GM12878 (cell line): ENCODE results near the gene PPIF. TPM values are rescaled to one million over a fixed set of nuclear protein-coding genes. Genes with fewer than 3 reads are reported as not detected.

Source experiments
- ATAC-seq: fragments of 200-7000 bp; cut with Tn5 transposase; 3 replicates; pipeline ENCODE4 v1.9.1; 2020; ENCODE audit warnings: mild to moderate bottlenecking, moderate library complexity
- BruUV-seq: library from RNA; stranded (reverse); fragments of 400-500 nt; replicated peaks from 2 replicates; lab custom pipeline; 2021; lab: Mats Ljungman, UMichigan
- CTCF ChIA-PET: fragments of 300-600 bp; sonication (Branson Sonifier 250); formaldehyde crosslinking; extraction: SDS; loops from one replicate; lab custom pipeline; 2021; ENCODE audit warnings: inconsistent platforms; lab: Yijun Ruan, JAX
- POLR2A ChIA-PET: fragments of 350-600 bp; formaldehyde crosslinking; extraction: SDS; loops from one replicate; lab custom pipeline; 2021; ENCODE audit warnings: inconsistent platforms; lab: Charles Lee
- RAD21 ChIA-PET: fragments of 300-600 bp; sonication (Branson Sonifier 250); formaldehyde crosslinking; loops from one replicate; lab custom pipeline; 2023; ENCODE audit warnings: antibody characterized with exemption; ENCODE audit not compliant: unreplicated experiment; lab: Charles Lee
- SMC1A ChIA-PET: fragments of 300-600 bp; sonication (Branson Sonifier 250); formaldehyde crosslinking; loops from one replicate; lab custom pipeline; 2023; ENCODE audit not compliant: unreplicated experiment, uncharacterized antibody; lab: Charles Lee
- DNase-seq: peaks from one replicate; pipeline ENCODE4 v3.0.0-alpha.2; 2011; ENCODE audit warnings: low read depth, low spot score
- FAIRE-seq: peaks from 3 replicates; lab custom pipeline; 2011; peaks lifted over from hg19 to GRCh38; lab: Jason Lieb, UNC
- H2AFZ ChIP-seq: 2 replicates; pipeline ENCODE4 v1.6.0; 2011; ENCODE audit warnings: low read depth, low read length, control low read depth; ENCODE audit not compliant: control insufficient read depth
- H3K27ac ChIP-seq: 2 replicates; pipeline ENCODE4 v1.5.1; 2011; ENCODE audit warnings: control low read depth; ENCODE audit not compliant: control insufficient read depth, insufficient read depth
- H3K27me3 ChIP-seq, 2 experiments: replicated peaks in 1 of 2; 2 replicates each; pipeline versions ENCODE4 v1.6.0 to v1.6.1; 2011; ENCODE audit warnings: low read length in 1 of 2; ENCODE audit not compliant: control insufficient read depth in 2 of 2, insufficient read depth in 2 of 2
- H3K36me3 ChIP-seq, 2 experiments: 2 replicates each; pipeline ENCODE4 v1.5.1; 2011; ENCODE audit warnings: low read length in 1 of 2; ENCODE audit not compliant: control insufficient read depth in 2 of 2, insufficient read depth in 2 of 2
- H3K4me1 ChIP-seq: 2 replicates; pipeline ENCODE4 v1.6.1; 2011; ENCODE audit warnings: mild to moderate bottlenecking, low read length, moderate library complexity, mixed read lengths; ENCODE audit not compliant: control insufficient read depth, insufficient read depth
- H3K4me2 ChIP-seq: 2 replicates; pipeline ENCODE4 v1.6.0; 2011; ENCODE audit warnings: control low read depth; ENCODE audit not compliant: control insufficient read depth, insufficient read depth
- H3K4me3 ChIP-seq: fragments of 200-600 bp; sonication (generic); 2 replicates; pipeline ENCODE4 v1.5.1; 2016
- H3K79me2 ChIP-seq: 2 replicates; pipeline ENCODE4 v1.6.0; 2011; ENCODE audit warnings: low read length; ENCODE audit not compliant: control insufficient read depth, insufficient read depth
- H3K9ac ChIP-seq: 2 replicates; pipeline ENCODE4 v1.8.0; 2011; ENCODE audit warnings: low read length, control low read depth, mixed read lengths; ENCODE audit not compliant: control insufficient read depth, insufficient read depth
- H3K9me3 ChIP-seq: replicated peaks from 3 replicates; pipeline ENCODE4 v1.5.1; 2011; ENCODE audit warnings: mild to moderate bottlenecking, low read length; ENCODE audit not compliant: control insufficient read depth, insufficient read depth
- H4K20me1 ChIP-seq: 2 replicates; pipeline ENCODE4 v1.6.0; 2011; ENCODE audit not compliant: control insufficient read depth, insufficient read depth
- BCL3 ChIP-seq: IDR thresholded peaks from 2 replicates; pipeline ENCODE4 v1.6.1; 2011; ENCODE audit warnings: borderline replicate concordance, low read depth, mild to moderate bottlenecking, moderate library complexity, low read length; ENCODE audit not compliant: insufficient read depth, poor library complexity, severe bottlenecking
- CREB1 ChIP-seq: IDR thresholded peaks from 2 replicates; pipeline ENCODE4 v1.6.1; 2012; ENCODE audit warnings: low read depth, mild to moderate bottlenecking, inconsistent platforms
- CTCF ChIP-seq, 3 experiments: IDR thresholded peaks in 2 of 3; conservative IDR thresholded peaks in 1 of 3; 2 replicates each; pipeline ENCODE4 v1.5.1; 2011; ENCODE audit warnings: low read depth in 3 of 3, low read length in 3 of 3, mild to moderate bottlenecking in 3 of 3, control low read depth in 2 of 3, moderate library complexity in 2 of 3, inconsistent platforms in 1 of 3, mixed read lengths in 1 of 3; ENCODE audit not compliant: control insufficient read depth in 2 of 3, insufficient read depth in 1 of 3; ENCODE audit errors: extremely low read depth in 1 of 3
- ETV6 ChIP-seq, 2 experiments: fragments of 450-650 bp in 1 of 2; IDR thresholded peaks in 1 of 2; conservative IDR thresholded peaks in 1 of 2; 2 replicates each; pipeline ENCODE4 v1.6.1; 2014; ENCODE audit warnings: antibody characterized with exemption in 1 of 2, borderline replicate concordance in 1 of 2, low read depth in 1 of 2, mild to moderate bottlenecking in 1 of 2, moderate library complexity in 1 of 2
- HDGF ChIP-seq: fragments of 450-650 bp; IDR thresholded peaks from 2 replicates; pipeline ENCODE4 v1.6.1; 2016; ENCODE audit warnings: antibody characterized with exemption
- IRF4 ChIP-seq: IDR thresholded peaks from 2 replicates; pipeline ENCODE4 v1.6.1; 2011; ENCODE audit warnings: low read depth, low read length
- LARP7 ChIP-seq: fragments of 450-650 bp; IDR thresholded peaks from 2 replicates; pipeline ENCODE4 v1.6.1; 2017; ENCODE audit warnings: mild to moderate bottlenecking
- MYB ChIP-seq: fragments of 150-350 bp; IDR thresholded peaks from 2 replicates; pipeline ENCODE4 v1.6.1; 2014; ENCODE audit warnings: mild to moderate bottlenecking, low read depth, low read length, borderline replicate concordance
- NFYB ChIP-seq: IDR thresholded peaks from 2 replicates; pipeline ENCODE4 v1.6.1; 2011; ENCODE audit warnings: low read depth, mild to moderate bottlenecking, low read length, improper control_type of control experiment, moderate library complexity; ENCODE audit not compliant: insufficient read depth
- NRF1 ChIP-seq: conservative IDR thresholded peaks from 2 replicates; pipeline ENCODE4 v1.6.1; 2011; ENCODE audit warnings: mild to moderate bottlenecking, low read depth, low read length, improper control_type of control experiment
- RB1 ChIP-seq: fragments of 450-650 bp; formaldehyde crosslinking; IDR thresholded peaks from 2 replicates; pipeline ENCODE4 v1.6.1; 2017; ENCODE audit warnings: mild to moderate bottlenecking, borderline replicate concordance
- RELA ChIP-seq: fragments of 450-650 bp; IDR thresholded peaks from 2 replicates; pipeline ENCODE4 v1.8.0; 2014; ENCODE audit warnings: borderline replicate concordance; ENCODE audit not compliant: partially characterized antibody
- SP1 ChIP-seq: IDR thresholded peaks from one replicate; pipeline ENCODE4 v1.6.1; 2011; ENCODE audit warnings: low read depth, low read length
- TCF7 ChIP-seq: IDR thresholded peaks from 2 replicates; pipeline ENCODE4 v1.6.1; 2014; ENCODE audit warnings: antibody characterized with exemption, borderline replicate concordance
- ZBTB40 ChIP-seq: fragments of 450-650 bp; IDR thresholded peaks from 2 replicates; pipeline ENCODE4 v1.6.1; 2016; ENCODE audit warnings: mild to moderate bottlenecking, moderate library complexity, borderline replicate concordance
- WGBS: methylation state at CpG from one replicate; pipeline ENCODE4 v1.1.6; 2016; ENCODE audit warnings: low lambda C conversion rate; ENCODE audit not compliant: insufficient replicate concordance, insufficient coverage; ENCODE audit errors: missing lambda C conversion rate; 5-methylcytosine and 5-hydroxymethylcytosine counted together
- in situ Hi-C: fragments of 300-500 bp; cut with MboI; formaldehyde crosslinking; loops from 9 replicates; pipeline ENCODE4 v1.14.3; 2018; ENCODE audit warnings: mixed read lengths
- intact Hi-C: fragments of 100-400 bp; cut with micrococcal nuclease; formaldehyde crosslinking; loops from one replicate; pipeline ENCODE4 v1.14.2; 2022; ENCODE audit not compliant: unreplicated experiment
- polyA plus RNA-seq, 11 experiments: library from polyadenylated mRNA; depleted of rRNA in 4 of 11; unstranded in 6 of 11; stranded (reverse) in 5 of 11; fragments of >200 nt; fragmentation: Nextera tagmentation in 4 of 11; fragmentation: Illumina TruSeq in 1 of 11; extraction: Ambion mirVana in 4 of 11; extraction: Trizol in 1 of 11; gene quantifications; 1 replicate in 1 of 11; 2 replicates in 10 of 11; pipeline versions ENCODE4 v1.2.1 to v1.2.3, GENCODE V29; 2011 to 2016; ENCODE audit warnings: inconsistent platforms in 2 of 11, missing spikeins in 2 of 11, low read depth in 1 of 11
- total RNA-seq, 4 experiments: library from RNA; depleted of rRNA in 3 of 4; stranded (reverse); fragments of >200 nt in 3 of 4; fragmentation: Illumina TruSeq in 1 of 4; extraction: Trizol in 1 of 4; gene quantifications; 2 replicates each; pipeline versions ENCODE4 v1.2.1 to v1.2.3, GENCODE V29; 2013 to 2021

The PPIF gene
- total and polyA plus RNA-seq, 10 of the 15 experiments (the other 5 are each of a cell fraction or from before 2014, with no cell fraction given) = 28.8 to 180 (median 128) TPM

GRCh38 chr10:79404231-79404609 is 57.0 kb downstream of the PPIF start:
- no TSS peak for BruUV-seq
- ATAC-seq (no peak), FAIRE-seq (no peak), DNase-seq (no peak)
- Histone ChIP-seq H3K9me3 (no peaks in the 10 kb centered on the region), H3K27me3 (no peaks in the 10 kb centered on the region; a peak in 2 of 4 replicates), H3K4me3 (no peak overlapping the region), H3K4me2 (no peak overlapping the region), H3K27ac (no peak overlapping the region), H2AFZ (no peak overlapping the region), H3K79me2 (no peaks in the 10 kb centered on the region), H4K20me1 (no peaks in the 10 kb centered on the region), H3K9ac (no peak overlapping the region), H3K36me3 (no peaks in the 10 kb centered on the region), H3K4me1 (no peaks in the 10 kb centered on the region)
- ChIA-PET CTCF (no interaction called here), POLR2A (no interaction called here), RAD21 (no interaction called here), SMC1A (no interaction called here)
- 48% methylated on average over 4 of the region's 7 CpGs for WGBS
- intact Hi-C loops (no loop called here), in situ Hi-C loops (no loop called here)
- TF ChIP-seq CTCF (IDR thresholded peaks at IDR 0.05 in 2 of 3, conservative IDR thresholded peaks at IDR 0.05 in 1 of 3; ENCODE audit: control insufficient read depth in 2 of 3, extremely low read depth in 1 of 3, insufficient read depth in 1 of 3, low read depth in 3 of 3, low read length in 3 of 3) = no peak
- TF ChIP-seq RELA = no peak
- TF ChIP-seq LARP7 = no peak
- no peak for TF ChIP-seq RB1
- no peak for TF ChIP-seq NRF1
- TF ChIP-seq BCL3 = no peak
- no peak for TF ChIP-seq IRF4
- no peak for TF ChIP-seq SP1
- no peak for TF ChIP-seq MYB
- no peak for TF ChIP-seq CREB1
- TF ChIP-seq ETV6 (conservative IDR thresholded peaks at IDR 0.05 in 1 of 2, IDR thresholded peaks at IDR 0.05 in 1 of 2; ENCODE audit: borderline replicate concordance in 1 of 2, low read depth in 1 of 2) = no peak
- no peak for TF ChIP-seq NFYB
- TF ChIP-seq ZBTB40 = no peak
- no peak for TF ChIP-seq TCF7
- TF ChIP-seq HDGF = no peak
